ENCODE results near the gene TP53I13. TPM values are rescaled to one million over a fixed set of nuclear protein-coding genes. Genes with fewer than 3 reads are reported as not detected.
A peak's percentile ranks its signal among the peaks of the same experiment; 100 is the strongest.

TP53I13 gene
- polyA plus RNA-seq, 3 donors from 2014 or later = 41.6 to 50.5 (median 47.0) TPM

GRCh38 chr17:29571486-29571882, 3.0 kb downstream of the TP53I13 start:
- H3K36me3 Mint-ChIP-seq = no peaks in the 10 kb centered on the region
- peaks cover 8 to 9% (median 9%) of the 10 kb centered on the region in 3 donors for H3K27me3 Mint-ChIP-seq (ENCODE audit: low read depth in 3 of 3)
- peaks cover 7 to 14% of the 10 kb centered on the region in 2 donors for H3K4me1 Mint-ChIP-seq
- no peak overlapping the region for H3K27ac Mint-ChIP-seq
- H3K9me3 Mint-ChIP-seq = no peaks in the 10 kb centered on the region
- no peak for DNase-seq
- peak overlapping the region in 1 of 5 donors; percentile 55 for H3K4me3 Mint-ChIP-seq

- H3K36me3 Mint-ChIP-seq = no peaks in the 10 kb centered on the region
- peak overlapping the region in 1 of 5 donors; percentile 55 for H3K4me3 Mint-ChIP-seq
- no peak overlapping the region for H3K27ac Mint-ChIP-seq
- H3K27me3 Mint-ChIP-seq (ENCODE audit: low read depth in 3 of 3) = peaks cover 8 to 9% (median 9%) of the 10 kb centered on the region in 3 donors
- no peak for DNase-seq
- H3K9me3 Mint-ChIP-seq = no peaks in the 10 kb centered on the region
- peaks cover 7 to 14% of the 10 kb centered on the region in 2 donors for H3K4me1 Mint-ChIP-seq
These were observed 3.6 kb downstream of the TP53I13 start for GRCh38 chr17:29571883-29572681.

- H3K27me3 Mint-ChIP-seq (ENCODE audit: low read depth in 3 of 3) = peaks cover 6 to 8% (median 6%) of the 10 kb centered on the region in 3 donors
- no peak overlapping the region for H3K27ac Mint-ChIP-seq
- H3K4me1 Mint-ChIP-seq = peaks cover 7 to 14% of the 10 kb centered on the region in 2 donors
- H3K36me3 Mint-ChIP-seq = no peaks in the 10 kb centered on the region
- peak in 2 of 3 donors; percentile 68 to 71 for DNase-seq
- H3K4me3 Mint-ChIP-seq = peak overlapping the region in 1 of 5 donors; percentile 12
- H3K9me3 Mint-ChIP-seq = no peaks in the 10 kb centered on the region
These were observed 4.4 kb downstream of the TP53I13 start for GRCh38 chr17:29572691-29573557.

GRCh38 chr17:29573558-29573869, 5.0 kb downstream of the TP53I13 start:
- H3K27me3 Mint-ChIP-seq (ENCODE audit: low read depth in 3 of 3) = peaks cover 2 to 8% (median 3%) of the 10 kb centered on the region in 3 donors
- H3K36me3 Mint-ChIP-seq = no peaks in the 10 kb centered on the region
- no peak for DNase-seq
- peak overlapping the region in 1 of 6 donors; percentile 17 for H3K27ac Mint-ChIP-seq
- no peaks in the 10 kb centered on the region for H3K9me3 Mint-ChIP-seq
- H3K4me3 Mint-ChIP-seq = no peak overlapping the region
- peaks cover 7 to 14% of the 10 kb centered on the region in 2 donors for H3K4me1 Mint-ChIP-seq

- Mint-ChIP-seq H3K27ac (peak overlapping the region in 1 of 6 donors; percentile 17), H3K27me3 (ENCODE audit: low read depth in 3 of 3) (peaks cover under 1 to 7% (median 2%) of the 10 kb centered on the region in 3 donors), H3K36me3 (peaks cover 0 to 1% (median 0%) of the 10 kb centered on the region in 3 donors), H3K9me3 (no peaks in the 10 kb centered on the region), H3K4me1 (peaks cover 5 to 11% of the 10 kb centered on the region in 2 donors), H3K4me3 (peak overlapping the region in 1 of 5 donors; percentile 12)
- no peak for DNase-seq
These were observed 5.6 kb downstream of the TP53I13 start for GRCh38 chr17:29573871-29574731.

GRCh38 chr17:29574732-29575510, 6.4 kb downstream of the TP53I13 start:
- H3K4me3 Mint-ChIP-seq = no peak overlapping the region
- peaks cover 2 to 4% (median 3%) of the 10 kb centered on the region in 3 donors for H3K27me3 Mint-ChIP-seq (ENCODE audit: low read depth in 3 of 3)
- H3K27ac Mint-ChIP-seq = peak overlapping the region in 2 of 6 donors; percentile 44 to 69
- H3K9me3 Mint-ChIP-seq = no peaks in the 10 kb centered on the region
- H3K4me1 Mint-ChIP-seq = peaks cover 3 to 8% of the 10 kb centered on the region in 2 donors
- H3K36me3 Mint-ChIP-seq = peaks cover 0 to 5% (median 0%) of the 10 kb centered on the region in 3 donors
- DNase-seq = no peak

GRCh38 chr17:29575511-29576213, 7.2 kb downstream of the TP53I13 start:
- Mint-ChIP-seq H3K4me3 (no peak overlapping the region), H3K4me1 (peaks cover 7 to 15% of the 10 kb centered on the region in 2 donors), H3K27me3 (ENCODE audit: low read depth in 3 of 3) (peaks cover 2 to 4% (median 3%) of the 10 kb centered on the region in 3 donors), H3K27ac (peak overlapping the region in 1 of 6 donors; percentile 69), H3K9me3 (no peaks in the 10 kb centered on the region), H3K36me3 (peaks cover 3 to 10% (median 4%) of the 10 kb centered on the region in 3 donors)
- DNase-seq = no peak

GRCh38 chr17:29576214-29577000, 7.9 kb downstream of the TP53I13 start:
- Mint-ChIP-seq H3K27ac (no peak overlapping the region), H3K36me3 (peaks cover 3 to 10% (median 4%) of the 10 kb centered on the region in 3 donors), H3K4me3 (no peak overlapping the region), H3K4me1 (peaks cover 7 to 8% of the 10 kb centered on the region in 2 donors), H3K27me3 (ENCODE audit: low read depth in 3 of 3) (peaks cover 0 to 4% (median 3%) of the 10 kb centered on the region in 3 donors), H3K9me3 (no peaks in the 10 kb centered on the region)
- no peak for DNase-seq

- DNase-seq = no peak
- H3K27me3 Mint-ChIP-seq (ENCODE audit: low read depth in 3 of 3) = peaks cover 0 to 4% (median 3%) of the 10 kb centered on the region in 3 donors
- no peak overlapping the region for H3K4me3 Mint-ChIP-seq
- H3K9me3 Mint-ChIP-seq = no peaks in the 10 kb centered on the region
- no peak overlapping the region for H3K27ac Mint-ChIP-seq
- H3K36me3 Mint-ChIP-seq = peaks cover 3 to 10% (median 4%) of the 10 kb centered on the region in 3 donors
- peaks cover 7 to 8% of the 10 kb centered on the region in 2 donors for H3K4me1 Mint-ChIP-seq
These were observed 8.5 kb downstream of the TP53I13 start for GRCh38 chr17:29577001-29577370.

GRCh38 chr17:29577385-29578211, 9.1 kb downstream of the TP53I13 start:
- Mint-ChIP-seq H3K27me3 (ENCODE audit: low read depth in 3 of 3) (peaks cover 0 to 4% (median 3%) of the 10 kb centered on the region in 3 donors), H3K27ac (no peak overlapping the region), H3K36me3 (peaks cover 3 to 13% (median 4%) of the 10 kb centered on the region in 3 donors), H3K4me3 (no peak overlapping the region), H3K9me3 (no peaks in the 10 kb centered on the region), H3K4me1 (peaks cover 8 to 9% of the 10 kb centered on the region in 2 donors)
- DNase-seq = no peak

Data from immature natural killer cell (primary cell).